Liver (tissue), 9 donors: ENCODE results near the gene IL18BP. TPM values are rescaled to one million over a fixed set of nuclear protein-coding genes. Genes with fewer than 3 reads are reported as not detected.

Experiments used
- DNase-seq: peaks from one replicate; pipeline ENCODE4 v3.0.0-alpha.2; 2017; ENCODE audit warnings: low spot score
- H3K27ac ChIP-seq, 2 donors: one replicate each; pipeline ENCODE4 v1.7.0; 2013; ENCODE audit warnings: inconsistent platforms in 2 of 2, low read length in 2 of 2, control low read depth in 1 of 2, low read depth in 1 of 2, mild to moderate bottlenecking in 1 of 2
- H3K27me3 ChIP-seq, 4 donors: one replicate each; pipeline versions ENCODE4 v1.6.1 to v1.7.0; 2013; ENCODE audit warnings: low read length in 3 of 4, inconsistent platforms in 1 of 4, mild to moderate bottlenecking in 1 of 4, moderate library complexity in 1 of 4; ENCODE audit not compliant: control insufficient read depth in 4 of 4, insufficient read depth in 4 of 4
- H3K36me3 ChIP-seq, 4 donors: one replicate each; pipeline versions ENCODE4 v1.6.1 to v1.7.0; 2013; ENCODE audit warnings: low read length in 3 of 4, mild to moderate bottlenecking in 3 of 4, low read depth in 1 of 4, moderate library complexity in 1 of 4; ENCODE audit not compliant: control insufficient read depth in 4 of 4, insufficient read depth in 3 of 4
- H3K4me1 ChIP-seq, 4 donors: one replicate each; pipeline versions ENCODE4 v1.6.1 to v1.7.0; 2013; ENCODE audit warnings: low read length in 3 of 4, mild to moderate bottlenecking in 3 of 4, moderate library complexity in 1 of 4; ENCODE audit not compliant: control insufficient read depth in 4 of 4, insufficient read depth in 4 of 4
- H3K4me3 ChIP-seq, 3 donors: one replicate each; pipeline versions ENCODE4 v1.6.1 to v1.7.0; 2013; ENCODE audit warnings: low read length in 3 of 3, control low read depth in 1 of 3, low read depth in 1 of 3, mild to moderate bottlenecking in 1 of 3
- H3K9ac ChIP-seq, 2 donors: one replicate each; pipeline ENCODE4 v1.7.0; 2013; ENCODE audit warnings: low read length in 2 of 2, mild to moderate bottlenecking in 2 of 2, moderate library complexity in 2 of 2, control low read depth in 1 of 2, low read depth in 1 of 2
- H3K9me3 ChIP-seq, 4 donors: one replicate each; pipeline versions ENCODE4 v1.6.1 to v1.7.0; 2013; ENCODE audit warnings: low read length in 3 of 4; ENCODE audit not compliant: control insufficient read depth in 4 of 4
- ATF3 ChIP-seq: IDR thresholded peaks from 2 replicates; pipeline ENCODE4 v1.6.1; 2016; ENCODE audit warnings: antibody characterized with exemption
- EGR1 ChIP-seq, 2 donors: IDR thresholded peaks; 2 replicates each; pipeline ENCODE4 v1.6.1; 2016 to 2018; ENCODE audit warnings: antibody characterized with exemption in 2 of 2, low read depth in 2 of 2
- FOXA1 ChIP-seq: IDR thresholded peaks from 2 replicates; pipeline ENCODE4 v1.6.1; 2016; ENCODE audit warnings: antibody characterized with exemption
- FOXA2 ChIP-seq: IDR thresholded peaks from 2 replicates; pipeline ENCODE4 v1.6.1; 2016; ENCODE audit warnings: antibody characterized with exemption
- GABPA ChIP-seq, 2 donors: IDR thresholded peaks in 1 of 2; conservative IDR thresholded peaks in 1 of 2; 2 replicates each; pipeline ENCODE4 v1.6.1; 2016; ENCODE audit warnings: antibody characterized with exemption in 2 of 2, mild to moderate bottlenecking in 1 of 2, moderate library complexity in 1 of 2
- HNF4A ChIP-seq, 2 donors: conservative IDR thresholded peaks; 2 replicates each; pipeline ENCODE4 v1.6.1; 2016; ENCODE audit warnings: antibody characterized with exemption in 2 of 2, mild to moderate bottlenecking in 2 of 2
- HNF4G ChIP-seq: IDR thresholded peaks from 2 replicates; pipeline ENCODE4 v1.6.1; 2016; ENCODE audit warnings: antibody characterized with exemption
- JUND ChIP-seq, 2 donors: IDR thresholded peaks; 2 replicates each; pipeline ENCODE4 v1.6.1; 2016; ENCODE audit warnings: antibody characterized with exemption in 2 of 2
- MAX ChIP-seq: IDR thresholded peaks from 2 replicates; pipeline ENCODE4 v1.6.1; 2016; ENCODE audit warnings: antibody characterized with exemption
- NR2F2 ChIP-seq: IDR thresholded peaks from 2 replicates; pipeline ENCODE4 v1.6.1; 2016; ENCODE audit warnings: antibody characterized with exemption
- RAD21 ChIP-seq, 2 donors: IDR thresholded peaks; 2 replicates each; pipeline ENCODE4 v1.6.1; 2016; ENCODE audit warnings: antibody characterized with exemption in 2 of 2, mild to moderate bottlenecking in 2 of 2
- REST ChIP-seq: IDR thresholded peaks from 2 replicates; pipeline ENCODE4 v1.6.1; 2016; ENCODE audit warnings: antibody characterized with exemption, mild to moderate bottlenecking
- RXRA ChIP-seq, 2 donors: IDR thresholded peaks; 2 replicates each; pipeline ENCODE4 v1.6.1; 2017 to 2018; ENCODE audit warnings: antibody characterized with exemption in 2 of 2, mild to moderate bottlenecking in 1 of 2
- SP1 ChIP-seq: IDR thresholded peaks from 2 replicates; pipeline ENCODE4 v1.6.1; 2018; ENCODE audit warnings: antibody characterized with exemption, mild to moderate bottlenecking
- TAF1 ChIP-seq: conservative IDR thresholded peaks from 2 replicates; pipeline ENCODE4 v1.6.1; 2016; ENCODE audit warnings: antibody characterized with exemption, mild to moderate bottlenecking
- YY1 ChIP-seq: IDR thresholded peaks from 2 replicates; pipeline ENCODE4 v1.6.1; 2016; ENCODE audit warnings: antibody characterized with exemption, mild to moderate bottlenecking
- WGBS: extraction: QIAGEN DNeasy Blood & Tissue Kit; methylation state at CpG from one replicate; pipeline ENCODE4 v1.1.7; 2013; 5-methylcytosine and 5-hydroxymethylcytosine counted together
- polyA plus RNA-seq, 2 donors: library from polyadenylated mRNA; stranded (reverse) in 1 of 2; unstranded in 1 of 2; fragments of 200-250 nt in 1 of 2; fragments of >200 nt in 1 of 2; fragmentation: Nextera tagmentation in 1 of 2; extraction: Ambion mirVana in 1 of 2; gene quantifications; one replicate each; pipeline versions ENCODE4 v1.2.1 to v1.2.3, GENCODE V29; 2013 to 2015
- total RNA-seq, 2 donors: library from RNA; depleted of rRNA; stranded (reverse); fragments of >200 nt; gene quantifications; one replicate each; pipeline ENCODE4 v1.2.3, GENCODE V29; 2014
- TF ChIP-seq, protein P1 (sequence below): fragments of 150-350 bp; IDR thresholded peaks from 2 replicates; pipeline ENCODE4 v1.5.1; 2017; ENCODE audit warnings: improper control_type of control experiment, low read depth, low read length; ENCODE audit not compliant: missing input control
- TF ChIP-seq, protein P2 (sequence below): IDR thresholded peaks from 2 replicates; pipeline ENCODE4 v1.6.1; 2016; ENCODE audit warnings: antibody characterized with exemption
- donor health status: healthy.
- donor health status: healthy.
- donor health status: healthy.
- donor health status: healthy.
- donor health status: healthy.

IL18BP gene
- total and polyA plus RNA-seq, 4 donors = 2.4 to 6.3 (median 4.3) TPM

- DNase-seq = no peak
- WGBS = 90% methylated on average over 12 of the region's 12 CpGs
- no peaks in the 10 kb centered on the region for H3K27me3 ChIP-seq
- H3K4me3 ChIP-seq = no peak overlapping the region
- H3K9me3 ChIP-seq = no peaks in the 10 kb centered on the region
- H3K4me1 ChIP-seq = peaks cover 2 to 17% (median 10%) of the 10 kb centered on the region in 4 donors
- no peak overlapping the region for H3K9ac ChIP-seq
- H3K27ac ChIP-seq = no peak overlapping the region
- no peak for TF ChIP-seq RAD21 (IDR thresholded peaks at IDR 0.05)
- TF ChIP-seq, protein P1, sequence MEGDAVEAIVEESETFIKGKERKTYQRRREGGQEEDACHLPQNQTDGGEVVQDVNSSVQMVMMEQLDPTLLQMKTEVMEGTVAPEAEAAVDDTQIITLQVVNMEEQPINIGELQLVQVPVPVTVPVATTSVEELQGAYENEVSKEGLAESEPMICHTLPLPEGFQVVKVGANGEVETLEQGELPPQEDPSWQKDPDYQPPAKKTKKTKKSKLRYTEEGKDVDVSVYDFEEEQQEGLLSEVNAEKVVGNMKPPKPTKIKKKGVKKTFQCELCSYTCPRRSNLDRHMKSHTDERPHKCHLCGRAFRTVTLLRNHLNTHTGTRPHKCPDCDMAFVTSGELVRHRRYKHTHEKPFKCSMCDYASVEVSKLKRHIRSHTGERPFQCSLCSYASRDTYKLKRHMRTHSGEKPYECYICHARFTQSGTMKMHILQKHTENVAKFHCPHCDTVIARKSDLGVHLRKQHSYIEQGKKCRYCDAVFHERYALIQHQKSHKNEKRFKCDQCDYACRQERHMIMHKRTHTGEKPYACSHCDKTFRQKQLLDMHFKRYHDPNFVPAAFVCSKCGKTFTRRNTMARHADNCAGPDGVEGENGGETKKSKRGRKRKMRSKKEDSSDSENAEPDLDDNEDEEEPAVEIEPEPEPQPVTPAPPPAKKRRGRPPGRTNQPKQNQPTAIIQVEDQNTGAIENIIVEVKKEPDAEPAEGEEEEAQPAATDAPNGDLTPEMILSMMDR = no peak
- no peak for TF ChIP-seq JUND (IDR thresholded peaks at IDR 0.05)
- TF ChIP-seq GABPA (IDR thresholded peaks at IDR 0.05 in 1 of 2, conservative IDR thresholded peaks at IDR 0.05 in 1 of 2) = no peak
- no peak for TF ChIP-seq RXRA (IDR thresholded peaks at IDR 0.05)
- TF ChIP-seq MAX = no peak
- no peak for TF ChIP-seq ATF3
- no peak for TF ChIP-seq FOXA1
- no peak for TF ChIP-seq EGR1 (IDR thresholded peaks at IDR 0.05; ENCODE audit: low read depth in 2 of 2)
- TF ChIP-seq, protein P2, sequence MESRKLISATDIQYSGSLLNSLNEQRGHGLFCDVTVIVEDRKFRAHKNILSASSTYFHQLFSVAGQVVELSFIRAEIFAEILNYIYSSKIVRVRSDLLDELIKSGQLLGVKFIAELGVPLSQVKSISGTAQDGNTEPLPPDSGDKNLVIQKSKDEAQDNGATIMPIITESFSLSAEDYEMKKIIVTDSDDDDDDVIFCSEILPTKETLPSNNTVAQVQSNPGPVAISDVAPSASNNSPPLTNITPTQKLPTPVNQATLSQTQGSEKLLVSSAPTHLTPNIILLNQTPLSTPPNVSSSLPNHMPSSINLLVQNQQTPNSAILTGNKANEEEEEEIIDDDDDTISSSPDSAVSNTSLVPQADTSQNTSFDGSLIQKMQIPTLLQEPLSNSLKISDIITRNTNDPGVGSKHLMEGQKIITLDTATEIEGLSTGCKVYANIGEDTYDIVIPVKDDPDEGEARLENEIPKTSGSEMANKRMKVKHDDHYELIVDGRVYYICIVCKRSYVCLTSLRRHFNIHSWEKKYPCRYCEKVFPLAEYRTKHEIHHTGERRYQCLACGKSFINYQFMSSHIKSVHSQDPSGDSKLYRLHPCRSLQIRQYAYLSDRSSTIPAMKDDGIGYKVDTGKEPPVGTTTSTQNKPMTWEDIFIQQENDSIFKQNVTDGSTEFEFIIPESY = no peak
- TF ChIP-seq YY1 = no peak
- no peak for TF ChIP-seq FOXA2
- TF ChIP-seq NR2F2 = no peak
- no peak for TF ChIP-seq SP1
- no peak for TF ChIP-seq REST
- TF ChIP-seq HNF4G = no peak
- no peak for TF ChIP-seq TAF1
- no peak for TF ChIP-seq HNF4A (conservative IDR thresholded peaks at IDR 0.05)
- peaks cover 20 to 67% (median 59%) of the 10 kb centered on the region in 4 donors for H3K36me3 ChIP-seq
Measured at GRCh38 chr11:72002841-72003775, 4.4 kb downstream of the IL18BP start.
